ENCODE measurements around the gene GALNT9. TPM values are rescaled to one million over a fixed set of nuclear protein-coding genes. Genes with fewer than 3 reads are reported as not detected.
"Not testable (repeated sequence)": the region's sequence is repeated elsewhere in the genome, so short reads cannot be mapped to it uniquely, and the experiment has no call there.

Gene GALNT9
- total and polyA plus RNA-seq, 2 experiments from 2014 or later, result 3.9 to 4.7 TPM

GRCh38 chr12:132151766-132152410, 177.5 kb downstream of the GALNT9 start:
- H4K20me1 ChIP-seq (ENCODE audit: insufficient read depth, poor library complexity, severe bottlenecking), result no peaks in the 10 kb centered on the region
- H3K4me1 ChIP-seq (ENCODE audit: insufficient read depth), result no peaks in the 10 kb centered on the region
- TF ChIP-seq EZH2 (IDR thresholded peaks at IDR 0.05; ENCODE audit: borderline replicate concordance), result no peak
- TF ChIP-seq, protein P1, sequence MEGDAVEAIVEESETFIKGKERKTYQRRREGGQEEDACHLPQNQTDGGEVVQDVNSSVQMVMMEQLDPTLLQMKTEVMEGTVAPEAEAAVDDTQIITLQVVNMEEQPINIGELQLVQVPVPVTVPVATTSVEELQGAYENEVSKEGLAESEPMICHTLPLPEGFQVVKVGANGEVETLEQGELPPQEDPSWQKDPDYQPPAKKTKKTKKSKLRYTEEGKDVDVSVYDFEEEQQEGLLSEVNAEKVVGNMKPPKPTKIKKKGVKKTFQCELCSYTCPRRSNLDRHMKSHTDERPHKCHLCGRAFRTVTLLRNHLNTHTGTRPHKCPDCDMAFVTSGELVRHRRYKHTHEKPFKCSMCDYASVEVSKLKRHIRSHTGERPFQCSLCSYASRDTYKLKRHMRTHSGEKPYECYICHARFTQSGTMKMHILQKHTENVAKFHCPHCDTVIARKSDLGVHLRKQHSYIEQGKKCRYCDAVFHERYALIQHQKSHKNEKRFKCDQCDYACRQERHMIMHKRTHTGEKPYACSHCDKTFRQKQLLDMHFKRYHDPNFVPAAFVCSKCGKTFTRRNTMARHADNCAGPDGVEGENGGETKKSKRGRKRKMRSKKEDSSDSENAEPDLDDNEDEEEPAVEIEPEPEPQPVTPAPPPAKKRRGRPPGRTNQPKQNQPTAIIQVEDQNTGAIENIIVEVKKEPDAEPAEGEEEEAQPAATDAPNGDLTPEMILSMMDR (IDR thresholded peaks at IDR 0.05; ENCODE audit: poor library complexity), result no peak
- no peak for TF ChIP-seq EZH2phosphoT487 (IDR thresholded peaks at IDR 0.05; ENCODE audit: low read depth, severe bottlenecking, unreplicated experiment)
- WGBS (ENCODE audit: low lambda C conversion rate, missing lambda C conversion rate), result 97% methylated on average over 31 of the region's 32 CpGs
- H3K9me2 ChIP-seq (replicated peaks; ENCODE audit: insufficient read depth), result no peaks in the 10 kb centered on the region
- H3K4me2 ChIP-seq, result no peak overlapping the region
- H2AFZ ChIP-seq, result no peak overlapping the region
- H3K27me3 ChIP-seq, result no peaks in the 10 kb centered on the region
- H3K4me3 ChIP-seq, result no peak overlapping the region
- DNase-seq (ENCODE audit: low spot score), result no peak
- no peak overlapping the region for H3K27ac ChIP-seq
- H3K36me3 ChIP-seq (replicated peaks; ENCODE audit: insufficient read depth, low read depth), result no peaks in the 10 kb centered on the region
- H3K79me2 ChIP-seq, result no peaks in the 10 kb centered on the region
- H3K9me3 ChIP-seq (ENCODE audit: low read depth), result no peaks in the 10 kb centered on the region

DNA sequence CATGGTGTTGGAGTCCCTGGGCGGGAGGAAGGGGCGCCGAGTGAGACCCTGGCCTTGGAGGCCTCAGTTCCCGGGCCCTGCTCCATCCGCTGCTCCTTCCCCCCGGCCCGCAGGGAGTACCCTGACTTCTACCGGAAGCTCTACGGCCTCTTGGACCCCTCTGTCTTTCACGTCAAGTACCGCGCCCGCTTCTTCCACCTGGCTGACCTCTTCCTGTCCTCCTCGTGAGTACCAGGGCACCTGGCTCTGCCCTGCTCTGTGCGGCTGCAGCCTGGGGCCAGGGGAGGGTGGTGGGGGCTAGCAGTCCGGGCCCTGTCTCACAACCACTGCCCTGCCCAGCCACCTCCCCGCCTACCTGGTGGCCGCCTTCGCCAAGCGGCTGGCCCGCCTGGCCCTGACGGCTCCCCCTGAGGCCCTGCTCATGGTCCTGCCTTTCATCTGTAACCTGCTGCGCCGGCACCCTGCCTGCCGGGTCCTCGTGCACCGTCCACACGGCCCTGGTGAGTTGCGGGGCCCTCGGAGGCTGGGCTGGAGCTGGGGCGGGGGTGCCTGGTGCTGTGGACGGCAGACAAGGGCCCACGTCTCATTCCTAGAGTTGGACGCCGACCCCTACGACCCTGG, 178.1 kb downstream of the GALNT9 start:
- no peak overlapping the region for H2AFZ ChIP-seq
- no peak overlapping the region for H3K4me2 ChIP-seq
- TF ChIP-seq EZH2 (IDR thresholded peaks at IDR 0.05; ENCODE audit: borderline replicate concordance) (no peak), EZH2phosphoT487 (IDR thresholded peaks at IDR 0.05; ENCODE audit: low read depth, severe bottlenecking, unreplicated experiment) (no peak)
- TF ChIP-seq, protein P1 (IDR thresholded peaks at IDR 0.05; ENCODE audit: poor library complexity), result no peak
- H3K4me3 ChIP-seq, result no peak overlapping the region
- H3K79me2 ChIP-seq, result no peaks in the 10 kb centered on the region
- H4K20me1 ChIP-seq (ENCODE audit: insufficient read depth, poor library complexity, severe bottlenecking), result no peaks in the 10 kb centered on the region
- DNase-seq (ENCODE audit: low spot score), result no peak
- no peak overlapping the region for H3K27ac ChIP-seq
- no peaks in the 10 kb centered on the region for H3K9me3 ChIP-seq (ENCODE audit: low read depth)
- no peaks in the 10 kb centered on the region for H3K4me1 ChIP-seq (ENCODE audit: insufficient read depth)
- H3K36me3 ChIP-seq (replicated peaks; ENCODE audit: insufficient read depth, low read depth), result no peaks in the 10 kb centered on the region
- no peaks in the 10 kb centered on the region for H3K9me2 ChIP-seq (replicated peaks; ENCODE audit: insufficient read depth)
- H3K27me3 ChIP-seq, result no peaks in the 10 kb centered on the region
- WGBS (ENCODE audit: low lambda C conversion rate, missing lambda C conversion rate), result 95% methylated on average over 34 of the region's 36 CpGs

GRCh38 chr12:132150780-132151144, 178.6 kb downstream of the GALNT9 start:
- Histone ChIP-seq H3K27me3 (no peaks in the 10 kb centered on the region), H3K4me1 (ENCODE audit: insufficient read depth) (no peaks in the 10 kb centered on the region), H3K4me2 (no peak overlapping the region), H2AFZ (no peak overlapping the region), H3K27ac (no peak overlapping the region), H3K79me2 (no peaks in the 10 kb centered on the region), H3K4me3 (no peak overlapping the region), H4K20me1 (ENCODE audit: insufficient read depth, poor library complexity, severe bottlenecking) (no peaks in the 10 kb centered on the region), H3K9me2 (replicated peaks; ENCODE audit: insufficient read depth) (no peaks in the 10 kb centered on the region), H3K9me3 (ENCODE audit: low read depth) (no peaks in the 10 kb centered on the region), H3K36me3 (replicated peaks; ENCODE audit: insufficient read depth, low read depth) (no peaks in the 10 kb centered on the region)
- 93% methylated on average over 2 of the region's 6 CpGs for WGBS (ENCODE audit: low lambda C conversion rate, missing lambda C conversion rate)
- TF ChIP-seq EZH2phosphoT487 (IDR thresholded peaks at IDR 0.05; ENCODE audit: low read depth, severe bottlenecking, unreplicated experiment), result no peak
- TF ChIP-seq, protein P1 (IDR thresholded peaks at IDR 0.05; ENCODE audit: poor library complexity), result no peak
- TF ChIP-seq EZH2 (IDR thresholded peaks at IDR 0.05; ENCODE audit: borderline replicate concordance), result no peak
- DNase-seq (ENCODE audit: low spot score), result no peak

DNA sequence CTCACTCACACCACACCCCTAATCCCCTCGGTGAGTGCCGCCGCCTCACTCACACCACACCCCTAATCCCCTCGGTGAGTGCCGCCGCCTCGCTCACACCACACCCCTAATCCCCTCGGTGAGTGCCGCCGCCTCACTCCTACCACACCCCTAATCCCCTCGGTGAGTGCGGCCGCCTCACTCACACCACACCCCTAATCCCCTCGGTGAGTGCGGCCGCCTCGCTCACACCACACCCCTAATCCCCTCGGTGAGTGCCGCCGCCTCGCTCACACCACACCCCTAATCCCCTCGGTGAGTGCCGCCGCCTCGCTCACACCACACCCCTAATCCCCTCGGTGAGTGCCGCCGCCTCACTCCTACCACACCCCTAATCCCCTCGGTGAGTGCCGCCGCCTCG, 179.9 kb downstream of the GALNT9 start:
- not testable (repeated sequence) for H3K4me1 ChIP-seq (ENCODE audit: insufficient read depth); H3K36me3 ChIP-seq (replicated peaks; ENCODE audit: insufficient read depth, low read depth); H3K4me3 ChIP-seq; H3K4me2 ChIP-seq; H4K20me1 ChIP-seq (ENCODE audit: insufficient read depth, poor library complexity, severe bottlenecking); H3K27me3 ChIP-seq; H2AFZ ChIP-seq; DNase-seq (ENCODE audit: low spot score); H3K9me3 ChIP-seq (ENCODE audit: low read depth); H3K79me2 ChIP-seq; H3K9me2 ChIP-seq (replicated peaks; ENCODE audit: insufficient read depth); H3K27ac ChIP-seq
- WGBS (ENCODE audit: low lambda C conversion rate, missing lambda C conversion rate), result no CpG with 5 or more reads among the region's 32 CpGs

Data from hepatocyte (in vitro differentiated cells).